Activated CD4-positive, alpha-beta T cell treated with anti-CD3 and anti-CD28 coated beads, Interleukin-2, amount 10 ng/mL, durations not matched to agents 24 days and 14 days (primary cell): Measurements from ENCODE around the gene THAP8. TPM values are rescaled to one million over a fixed set of nuclear protein-coding genes. Genes with fewer than 3 reads are reported as not detected.
"Not testable (repeated sequence)": the region's sequence is repeated elsewhere in the genome, so short reads cannot be mapped to it uniquely, and the experiment has no call there.

Source experiments
- DNase-seq: peaks from one replicate; pipeline ENCODE4 v3.0.0; 2022
- H3K27ac Mint-ChIP-seq: one replicate; pipeline ENCODE4 v1.8.0; 2022; ENCODE audit warnings: mild to moderate bottlenecking, mixed read lengths
- H3K27me3 Mint-ChIP-seq: one replicate; pipeline ENCODE4 v1.8.0; 2022; ENCODE audit warnings: mixed read lengths
- H3K36me3 Mint-ChIP-seq: one replicate; pipeline ENCODE4 v1.8.0; 2022; ENCODE audit warnings: low read depth, mild to moderate bottlenecking, mixed read lengths
- H3K4me1 Mint-ChIP-seq: one replicate; pipeline ENCODE4 v1.8.0; 2021; ENCODE audit warnings: mixed read lengths
- H3K4me3 Mint-ChIP-seq: one replicate; pipeline ENCODE4 v1.8.0; 2022; ENCODE audit warnings: mild to moderate bottlenecking, moderate library complexity, mixed read lengths
- H3K9me3 Mint-ChIP-seq: one replicate; pipeline ENCODE4 v1.8.0; 2021; ENCODE audit warnings: mixed read lengths
- intact Hi-C: fragments of 100-400 bp; cut with micrococcal nuclease; formaldehyde crosslinking; loops from one replicate; pipeline ENCODE4 v1.15.1; 2023
- total RNA-seq: library from RNA; stranded (reverse); gene quantifications from 2 replicates; pipeline ENCODE4 v1.2.3, GENCODE V29; 2022

THAP8 gene
- total RNA-seq, 1 donor from 2014 or later: 1.5 TPM

GRCh38 chr19:36084231-36085009 is 30.3 kb upstream of the THAP8 start:
- no peak for DNase-seq
- H3K27ac Mint-ChIP-seq: no peak overlapping the region
- H3K27me3 Mint-ChIP-seq: no peaks in the 10 kb centered on the region
- intact Hi-C loops: no loop called here
- no peaks in the 10 kb centered on the region for H3K4me1 Mint-ChIP-seq
- H3K36me3 Mint-ChIP-seq: peaks cover 51% of the 10 kb centered on the region
- no peak overlapping the region for H3K4me3 Mint-ChIP-seq
- H3K9me3 Mint-ChIP-seq: no peaks in the 10 kb centered on the region

- no peak for DNase-seq
- no peak overlapping the region for H3K4me3 Mint-ChIP-seq
- intact Hi-C loops: no loop called here
- H3K27me3 Mint-ChIP-seq: no peaks in the 10 kb centered on the region
- no peak overlapping the region for H3K27ac Mint-ChIP-seq
- no peaks in the 10 kb centered on the region for H3K4me1 Mint-ChIP-seq
- no peaks in the 10 kb centered on the region for H3K9me3 Mint-ChIP-seq
- peaks cover 48% of the 10 kb centered on the region for H3K36me3 Mint-ChIP-seq
Observed at GRCh38 chr19:36082916-36083315, 28.8 kb upstream of the THAP8 start.

GRCh38 chr19:36081894-36082293 is 27.8 kb upstream of the THAP8 start:
- no peak overlapping the region for H3K27ac Mint-ChIP-seq
- peaks cover 52% of the 10 kb centered on the region for H3K36me3 Mint-ChIP-seq
- H3K4me1 Mint-ChIP-seq: no peaks in the 10 kb centered on the region
- no peak for DNase-seq
- no peak overlapping the region for H3K4me3 Mint-ChIP-seq
- no peaks in the 10 kb centered on the region for H3K9me3 Mint-ChIP-seq
- H3K27me3 Mint-ChIP-seq: no peaks in the 10 kb centered on the region
- intact Hi-C loops: no loop called here

- Mint-ChIP-seq H3K9me3 (no peaks in the 10 kb centered on the region), H3K4me3 (no peak overlapping the region), H3K27ac (no peak overlapping the region), H3K4me1 (no peaks in the 10 kb centered on the region), H3K27me3 (no peaks in the 10 kb centered on the region), H3K36me3 (peaks cover 50% of the 10 kb centered on the region)
- DNase-seq: no peak
- intact Hi-C loops: no loop called here
Observed at GRCh38 chr19:36081385-36081784, 27.3 kb upstream of the THAP8 start.

GRCh38 chr19:36079389-36079945 is 25.4 kb upstream of the THAP8 start:
- peak overlapping the region; percentile 30 for H3K27ac Mint-ChIP-seq
- no peaks in the 10 kb centered on the region for H3K27me3 Mint-ChIP-seq
- peaks cover 48% of the 10 kb centered on the region for H3K36me3 Mint-ChIP-seq

GRCh38 chr19:36073121-36073876 is 19.2 kb upstream of the THAP8 start:
- Mint-ChIP-seq H3K36me3 (peaks cover 40% of the 10 kb centered on the region), H3K4me3 (no peak overlapping the region), H3K27me3 (no peaks in the 10 kb centered on the region), H3K9me3 (no peaks in the 10 kb centered on the region), H3K27ac (no peak overlapping the region), H3K4me1 (no peaks in the 10 kb centered on the region)
- no peak for DNase-seq
- intact Hi-C loops: no loop called here

More at GRCh38 chr19:36079389-36079945, 25.4 kb upstream of the THAP8 start:
- intact Hi-C loops: no loop called here
- Mint-ChIP-seq H3K9me3 (no peaks in the 10 kb centered on the region), H3K4me3 (no peak overlapping the region), H3K4me1 (no peaks in the 10 kb centered on the region)
- DNase-seq: no peak

- intact Hi-C loops: no loop called here
- H3K27ac Mint-ChIP-seq: no peak overlapping the region
- no peaks in the 10 kb centered on the region for H3K9me3 Mint-ChIP-seq
- no peaks in the 10 kb centered on the region for H3K27me3 Mint-ChIP-seq
- no peak overlapping the region for H3K4me3 Mint-ChIP-seq
- DNase-seq: no peak
- no peaks in the 10 kb centered on the region for H3K4me1 Mint-ChIP-seq
- peaks cover 45% of the 10 kb centered on the region for H3K36me3 Mint-ChIP-seq
Observed at GRCh38 chr19:36072081-36072480, 18.0 kb upstream of the THAP8 start.

GRCh38 chr19:36068810-36069499 is 14.9 kb upstream of the THAP8 start:
- H3K27me3 Mint-ChIP-seq: not testable (repeated sequence)

GRCh38 chr19:36067681-36068080 is 13.6 kb upstream of the THAP8 start:
- H3K4me3 Mint-ChIP-seq: no peak overlapping the region
- no peaks in the 10 kb centered on the region for H3K27me3 Mint-ChIP-seq
- intact Hi-C loops: no loop called here
- no peaks in the 10 kb centered on the region for H3K9me3 Mint-ChIP-seq
- no peak overlapping the region for H3K27ac Mint-ChIP-seq
- peaks cover 44% of the 10 kb centered on the region for H3K36me3 Mint-ChIP-seq
- no peaks in the 10 kb centered on the region for H3K4me1 Mint-ChIP-seq
- DNase-seq: no peak

More at GRCh38 chr19:36068810-36069499, 14.9 kb upstream of the THAP8 start:
- intact Hi-C loops, H3K9me3 Mint-ChIP-seq, DNase-seq, H3K4me3 Mint-ChIP-seq, H3K4me1 Mint-ChIP-seq, H3K27ac Mint-ChIP-seq: not testable (repeated sequence)
- peaks cover 47% of the 10 kb centered on the region for H3K36me3 Mint-ChIP-seq

GRCh38 chr19:36064826-36065225 is 10.7 kb upstream of the THAP8 start:
- DNase-seq: no peak
- Mint-ChIP-seq H3K27ac (no peak overlapping the region), H3K4me1 (no peaks in the 10 kb centered on the region), H3K4me3 (no peak overlapping the region), H3K9me3 (no peaks in the 10 kb centered on the region), H3K36me3 (peaks cover 41% of the 10 kb centered on the region), H3K27me3 (no peaks in the 10 kb centered on the region)
- intact Hi-C loops: no loop called here

- DNase-seq: no peak
- H3K4me1 Mint-ChIP-seq: peaks cover 10% of the 10 kb centered on the region
- peaks cover 32% of the 10 kb centered on the region for H3K36me3 Mint-ChIP-seq
- H3K4me3 Mint-ChIP-seq: no peak overlapping the region
- intact Hi-C loops: no loop called here
- no peak overlapping the region for H3K27ac Mint-ChIP-seq
- no peaks in the 10 kb centered on the region for H3K9me3 Mint-ChIP-seq
- no peaks in the 10 kb centered on the region for H3K27me3 Mint-ChIP-seq
Observed at GRCh38 chr19:36061367-36061766, 7.3 kb upstream of the THAP8 start.

- no peaks in the 10 kb centered on the region for H3K9me3 Mint-ChIP-seq
- no peaks in the 10 kb centered on the region for H3K27me3 Mint-ChIP-seq
- H3K27ac Mint-ChIP-seq: no peak overlapping the region
- H3K4me3 Mint-ChIP-seq: no peak overlapping the region
- H3K4me1 Mint-ChIP-seq: peaks cover 18% of the 10 kb centered on the region
- peaks cover 28% of the 10 kb centered on the region for H3K36me3 Mint-ChIP-seq
- DNase-seq: peak; percentile 71
- intact Hi-C loops: no loop called here
Observed at GRCh38 chr19:36060430-36060829, 6.3 kb upstream of the THAP8 start.

- intact Hi-C loops: no loop called here
- H3K9me3 Mint-ChIP-seq: no peaks in the 10 kb centered on the region
Observed at GRCh38 chr19:36059180-36059910, 5.3 kb upstream of the THAP8 start.

More at GRCh38 chr19:36059180-36059910, 5.3 kb upstream of the THAP8 start:
- no peaks in the 10 kb centered on the region for H3K27me3 Mint-ChIP-seq
- peaks cover 21% of the 10 kb centered on the region for H3K4me1 Mint-ChIP-seq
- peak overlapping the region; percentile 50 for H3K27ac Mint-ChIP-seq
- no peak overlapping the region for H3K4me3 Mint-ChIP-seq
- H3K36me3 Mint-ChIP-seq: peaks cover 28% of the 10 kb centered on the region
- no peak for DNase-seq
